SK-N-SH (cell line): ENCODE data around the gene CD99L2. TPM values are rescaled to one million over a fixed set of nuclear protein-coding genes. Genes with fewer than 3 reads are reported as not detected.

ENCODE experiments used
- CTCF ChIA-PET: fragments of 300-600, 350-600 bp; formaldehyde crosslinking; extraction: SDS; loops from one replicate; lab custom pipeline; 2021; lab: Yijun Ruan, JAX
- POLR2A ChIA-PET: fragments of 350-600 bp; sonication (Branson Sonifier 250); formaldehyde crosslinking; extraction: SDS; loops from one replicate; lab custom pipeline; 2020; ENCODE audit warnings: antibody characterized with exemption, inconsistent platforms; lab: Yijun Ruan, JAX
- DNase-seq: peaks from one replicate; pipeline ENCODE4 v3.0.0; 2012
- H2AFZ ChIP-seq: fragments of 200-600 bp; sonication (generic); 2 replicates; pipeline ENCODE4 v1.8.1; 2016; ENCODE audit warnings: antibody characterized with exemption, mild to moderate bottlenecking, low read depth
- H3F3A ChIP-seq: fragments of 200-600 bp; sonication (generic); replicated peaks from 2 replicates; pipeline ENCODE3; 2016; ENCODE audit warnings: antibody characterized with exemption, mild to moderate bottlenecking; ENCODE audit not compliant: insufficient read depth
- H3K27ac ChIP-seq, 2 experiments: fragments of 200-500 bp in 1 of 2; fragments of 200-600 bp in 1 of 2; sonication (Bioruptor generic) in 1 of 2; sonication (generic), shearing (Covaris generic) in 1 of 2; 2 replicates each; pipeline versions ENCODE4 v1.5.1 to v1.6.1; 2014 to 2016; ENCODE audit warnings: low read depth in 2 of 2, inconsistent platforms in 1 of 2, low read length in 1 of 2, mild to moderate bottlenecking in 1 of 2, mixed read lengths in 1 of 2
- H3K27me3 ChIP-seq: fragments of 200-600 bp; sonication (generic), shearing (Covaris generic); 2 replicates; pipeline ENCODE4 v1.6.1; 2016; ENCODE audit warnings: mixed run types; ENCODE audit not compliant: insufficient read depth
- H3K36me3 ChIP-seq, 2 experiments: fragments of 200-500 bp in 1 of 2; fragments of 200-600 bp in 1 of 2; sonication (Bioruptor generic) in 1 of 2; sonication (generic) in 1 of 2; replicated peaks in 1 of 2; 2 replicates each; pipeline versions ENCODE3 to v1.5.1; 2014 to 2016; ENCODE audit warnings: low read length in 1 of 2, mild to moderate bottlenecking in 1 of 2; ENCODE audit not compliant: insufficient read depth in 2 of 2, control insufficient read depth in 1 of 2
- H3K4me1 ChIP-seq, 2 experiments: fragments of 200-500 bp in 1 of 2; fragments of 200-600 bp in 1 of 2; sonication (Bioruptor generic) in 1 of 2; sonication (generic), shearing (Covaris generic) in 1 of 2; 2 replicates each; pipeline versions ENCODE4 v1.5.1 to v1.6.1; 2014 to 2016; ENCODE audit warnings: low read depth in 1 of 2, low read length in 1 of 2, mixed run types in 1 of 2; ENCODE audit not compliant: insufficient read depth in 2 of 2, control insufficient read depth in 1 of 2
- H3K4me2 ChIP-seq: fragments of 200-600 bp; sonication (generic), shearing (Covaris generic); 2 replicates; pipeline ENCODE4 v1.6.1; 2017; ENCODE audit warnings: mixed run types
- H3K4me3 ChIP-seq, 2 experiments: fragments of 200-500 bp in 1 of 2; fragments of 200-600 bp in 1 of 2; sonication (Bioruptor generic) in 1 of 2; sonication (generic), shearing (Covaris generic) in 1 of 2; 2 replicates each; pipeline versions ENCODE4 v1.5.1 to v1.8.1; 2014 to 2016; ENCODE audit warnings: low read depth in 2 of 2, inconsistent platforms in 1 of 2, low read length in 1 of 2, mild to moderate bottlenecking in 1 of 2, mixed read lengths in 1 of 2, moderate library complexity in 1 of 2
- H3K79me2 ChIP-seq: fragments of 200-600 bp; sonication (generic); 2 replicates; pipeline ENCODE4 v1.8.1; 2017; ENCODE audit warnings: mild to moderate bottlenecking; ENCODE audit not compliant: insufficient read depth
- H3K9ac ChIP-seq: fragments of 200-600 bp; sonication (generic); 2 replicates; pipeline ENCODE4 v1.6.1; 2017; ENCODE audit warnings: mixed run types
- H3K9me2 ChIP-seq: fragments of 200-600 bp; sonication (generic); 2 replicates; pipeline ENCODE4 v1.6.1; 2017; ENCODE audit warnings: mixed run types
- H3K9me3 ChIP-seq: fragments of 200-600 bp; sonication (generic); 2 replicates; pipeline ENCODE4 v1.6.1; 2017; ENCODE audit warnings: mixed run types, mild to moderate bottlenecking, moderate library complexity
- H4K20me1 ChIP-seq: fragments of 200-600 bp; sonication (generic); 2 replicates; pipeline ENCODE4 v1.6.1; 2017; ENCODE audit warnings: mild to moderate bottlenecking, mixed run types; ENCODE audit not compliant: insufficient read depth
- CTCF ChIP-seq: fragments of 200-600 bp; sonication (generic); IDR thresholded peaks from 2 replicates; pipeline ENCODE4 v1.6.1; 2017; ENCODE audit warnings: antibody characterized with exemption, mild to moderate bottlenecking, moderate library complexity
- ELF1 ChIP-seq: IDR thresholded peaks from 2 replicates; pipeline ENCODE4 v1.4.0; 2012
- EZH2phosphoT487 ChIP-seq: fragments of 200-600 bp; sonication (generic); IDR thresholded peaks from 2 replicates; pipeline ENCODE4 v1.6.1; 2017; ENCODE audit warnings: low read depth, mixed run types, mild to moderate bottlenecking, antibody characterized with exemption, moderate library complexity, borderline replicate concordance
- JUND ChIP-seq: IDR thresholded peaks from 2 replicates; pipeline ENCODE4 v1.4.0; 2012
- MEF2A ChIP-seq: IDR thresholded peaks from 2 replicates; pipeline ENCODE4 v1.4.0; 2012; ENCODE audit warnings: low read depth, borderline replicate concordance
- NFIC ChIP-seq: IDR thresholded peaks from 2 replicates; pipeline ENCODE4 v1.4.0; 2012; ENCODE audit warnings: borderline replicate concordance
- RAD21 ChIP-seq: IDR thresholded peaks from 2 replicates; pipeline ENCODE4 v1.6.1; 2012; ENCODE audit warnings: mild to moderate bottlenecking, low read length
- RFX5 ChIP-seq: IDR thresholded peaks from 2 replicates; pipeline ENCODE4 v1.6.1; 2012; ENCODE audit warnings: mild to moderate bottlenecking, improper control_type of control experiment, low read length
- SIN3A ChIP-seq: IDR thresholded peaks from 2 replicates; pipeline ENCODE4 v1.6.1; 2012; ENCODE audit warnings: low read depth, mild to moderate bottlenecking, low read length, moderate library complexity, borderline replicate concordance
- SMC3 ChIP-seq: IDR thresholded peaks from 2 replicates; pipeline ENCODE4 v1.6.1; 2012; ENCODE audit warnings: low read depth, low read length, improper control_type of control experiment
- TAF1 ChIP-seq: IDR thresholded peaks from 2 replicates; pipeline ENCODE4 v1.6.1; 2012; ENCODE audit warnings: low read depth, mild to moderate bottlenecking, low read length, moderate library complexity, borderline replicate concordance
- TCF12 ChIP-seq: IDR thresholded peaks from 2 replicates; pipeline ENCODE4 v1.4.0; 2012
- USF1 ChIP-seq: IDR thresholded peaks from 2 replicates; pipeline ENCODE4 v1.4.0; 2012; ENCODE audit warnings: low read depth, borderline replicate concordance
- YY1 ChIP-seq: IDR thresholded peaks from 2 replicates; pipeline ENCODE4 v1.4.0; 2012; ENCODE audit warnings: low read depth, mild to moderate bottlenecking
- ZBTB33 ChIP-seq: IDR thresholded peaks from 2 replicates; pipeline ENCODE4 v1.4.0; 2012; ENCODE audit warnings: low read depth, borderline replicate concordance
- WGBS: methylation state at CpG from one replicate; pipeline ENCODE4 v1.1.6; 2017; ENCODE audit warnings: low lambda C conversion rate; 5-methylcytosine and 5-hydroxymethylcytosine counted together
- polyA plus RNA-seq, 3 experiments: library from polyadenylated mRNA; depleted of rRNA; stranded (reverse); fragments of >200 nt; gene quantifications; 2 replicates each; pipeline ENCODE4 v1.2.3, GENCODE V29; 2012
- TF ChIP-seq, protein P1 (sequence below): IDR thresholded peaks from 2 replicates; pipeline ENCODE4 v1.4.0; 2012; ENCODE audit warnings: low read depth
- TF ChIP-seq, protein P2 (sequence below): fragments of 150-350 bp; IDR thresholded peaks from 2 replicates; pipeline ENCODE4 v1.6.1; 2016; ENCODE audit warnings: mild to moderate bottlenecking, low read depth, low read length

The CD99L2 gene
- polyA plus RNA-seq, 1 of the 3 experiments (the other 2 are of a cell fraction): 57.7 TPM

DNA sequence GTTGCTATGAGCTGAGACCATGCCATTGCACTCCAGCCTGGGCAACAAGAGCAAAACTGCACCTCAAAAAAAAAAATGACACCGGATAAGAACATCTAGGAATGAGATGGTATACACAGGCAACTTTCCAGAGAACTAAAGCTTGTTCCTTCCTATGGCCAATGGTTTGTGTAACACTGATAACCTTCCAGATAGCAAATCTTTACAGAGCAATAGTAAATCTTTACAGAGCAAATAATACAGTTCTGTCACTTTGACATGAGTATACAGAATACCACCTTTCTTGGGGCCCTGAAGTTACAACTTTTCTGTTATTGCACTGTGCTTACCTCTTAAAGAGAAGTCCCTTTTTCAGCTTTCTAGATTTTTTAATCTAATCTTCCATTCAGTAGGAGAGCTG, 91.6 kb downstream of the CD99L2 start:
- no peaks in the 10 kb centered on the region for H3K27me3 ChIP-seq
- no peaks in the 10 kb centered on the region for H4K20me1 ChIP-seq
- no peak overlapping the region for H2AFZ ChIP-seq
- no peak overlapping the region for H3K4me2 ChIP-seq
- H3F3A ChIP-seq: no peaks in the 10 kb centered on the region
- H3K4me1 ChIP-seq: no peaks in the 10 kb centered on the region
- DNase-seq: no peak
- POLR2A ChIA-PET: no interaction called here
- TF ChIP-seq MEF2A (no peak), TAF1 (no peak), JUND (no peak), NFIC (no peak), ELF1 (no peak), RAD21 (no peak), SMC3 (no peak), TCF12 (no peak), YY1 (no peak), ZBTB33 (no peak), CTCF (no peak), EZH2phosphoT487 (no peak), SIN3A (no peak), USF1 (no peak), RFX5 (no peak)
- TF ChIP-seq, protein P1, sequence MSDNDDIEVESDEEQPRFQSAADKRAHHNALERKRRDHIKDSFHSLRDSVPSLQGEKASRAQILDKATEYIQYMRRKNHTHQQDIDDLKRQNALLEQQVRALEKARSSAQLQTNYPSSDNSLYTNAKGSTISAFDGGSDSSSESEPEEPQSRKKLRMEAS: no peak
- TF ChIP-seq, protein P2, sequence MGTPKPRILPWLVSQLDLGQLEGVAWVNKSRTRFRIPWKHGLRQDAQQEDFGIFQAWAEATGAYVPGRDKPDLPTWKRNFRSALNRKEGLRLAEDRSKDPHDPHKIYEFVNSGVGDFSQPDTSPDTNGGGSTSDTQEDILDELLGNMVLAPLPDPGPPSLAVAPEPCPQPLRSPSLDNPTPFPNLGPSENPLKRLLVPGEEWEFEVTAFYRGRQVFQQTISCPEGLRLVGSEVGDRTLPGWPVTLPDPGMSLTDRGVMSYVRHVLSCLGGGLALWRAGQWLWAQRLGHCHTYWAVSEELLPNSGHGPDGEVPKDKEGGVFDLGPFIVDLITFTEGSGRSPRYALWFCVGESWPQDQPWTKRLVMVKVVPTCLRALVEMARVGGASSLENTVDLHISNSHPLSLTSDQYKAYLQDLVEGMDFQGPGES: no peak
- TF ChIP-seq, all 33 proteins: peak for 0
- no peak overlapping the region for H3K27ac ChIP-seq
- CTCF ChIA-PET: no interaction called here
- H3K9me2 ChIP-seq: no peaks in the 10 kb centered on the region
- H3K9me3 ChIP-seq: no peaks in the 10 kb centered on the region
- H3K4me3 ChIP-seq: no peak overlapping the region
- no peaks in the 10 kb centered on the region for H3K79me2 ChIP-seq
- no peaks in the 10 kb centered on the region for H3K36me3 ChIP-seq
- H3K9ac ChIP-seq: no peak overlapping the region
- WGBS: 31% methylated on average over 1 of the region's 1 CpG
